ENCODE results near the gene SEMA4G. TPM values are rescaled to one million over a fixed set of nuclear protein-coding genes. Genes with fewer than 3 reads are reported as not detected.
A peak's percentile ranks its signal among the peaks of the same experiment; 100 is the strongest.

SEMA4G gene
- total and polyA plus RNA-seq, 2 of the 13 experiments (the other 11 are each of a cell fraction or from before 2014, with no cell fraction given), result 46.2 to 207 TPM

DNA sequence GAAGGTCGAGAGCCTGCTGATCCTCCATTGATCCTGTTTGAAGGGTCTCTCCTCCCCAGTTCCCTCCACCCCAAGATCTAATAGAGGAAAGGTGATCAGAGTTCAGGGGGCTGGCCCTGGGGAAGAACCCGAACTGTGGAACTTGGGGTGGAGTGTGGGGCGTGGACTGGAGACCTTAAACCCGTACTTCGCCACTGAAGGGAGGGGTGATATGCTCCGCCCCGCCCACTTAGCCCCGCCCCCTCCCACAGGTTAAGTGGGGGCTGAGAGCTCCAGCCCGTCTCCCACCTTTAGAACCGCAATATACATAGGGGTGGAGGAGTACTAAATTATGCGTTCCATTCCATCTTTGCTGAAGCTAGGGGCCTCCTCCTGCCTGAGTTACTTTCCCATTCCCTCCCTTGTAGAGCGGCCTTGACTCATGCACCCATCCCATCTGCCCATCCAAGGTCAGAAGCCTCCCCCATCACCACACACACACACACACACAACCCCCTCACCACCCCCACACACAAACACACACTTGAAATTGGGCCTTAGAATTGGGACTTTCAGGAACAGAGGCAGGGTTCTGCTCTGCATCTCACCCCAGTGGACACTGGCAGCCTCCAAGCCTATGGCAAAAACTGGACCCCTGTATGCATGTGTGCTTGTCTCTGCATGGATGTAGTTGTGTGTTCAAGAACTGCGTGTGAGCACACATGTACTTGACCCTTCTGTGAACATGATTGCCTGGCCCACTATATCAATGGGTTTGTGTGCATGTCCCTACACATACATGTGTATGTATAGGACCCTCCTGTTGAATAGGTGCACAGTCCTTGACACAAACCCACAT lies 991 bp downstream of the SEMA4G start:
- BruUV-seq (replicated peaks), result TSS peak; percentile 36
- no peaks in the 10 kb centered on the region for H4K20me1 ChIP-seq (ENCODE audit: insufficient read depth, low read length)
- peaks cover 88% of the 10 kb centered on the region for H3K4me1 ChIP-seq (ENCODE audit: insufficient read depth, low read length)
- H3K36me3 ChIP-seq (replicated peaks in 1 of 2; ENCODE audit: control insufficient read depth in 1 of 2, insufficient read depth in 2 of 2, low read length in 2 of 2), result peaks cover 13 to 31% of the 10 kb centered on the region in 2 experiments
- CTCF ChIA-PET (ENCODE audit: low intra/inter-chr PET ratio, low total read pairs), result interaction anchor here (0.9 to 1.5 kb wide), 4 partner anchors 15 to 43 kb away, joined by 3 to 5 read pairs (median 3); no protein-coding TSS in a partner anchor
- H3K27me3 ChIP-seq (ENCODE audit: control insufficient read depth in 1 of 2, insufficient read depth in 2 of 2, low read length in 2 of 2), result no peaks in the 10 kb centered on the region; a peak in 1 of 5 replicates
- intact Hi-C loops (cut with micrococcal nuclease; ENCODE audit: unreplicated experiment) (loop anchor here (2.0 kb wide), 1 partner anchor 43 kb away; no protein-coding TSS in a partner anchor), in situ Hi-C loops (cut with HindIII; ENCODE audit: extremely low pct_ligation_motif_present, low pct_unique_long_range_greater_than_20kb) (no loop called here)
- POLR2A ChIA-PET, result interaction anchor here (0.7 to 12.6 kb wide), 13 partner anchors 12 to 597 kb away, joined by 3 to 277 read pairs (median 5); partner anchors contain the start of genes KAZALD1, LZTS2, MRPL43 and TWNK
- H3K4me3 ChIP-seq (replicated peaks in 1 of 3; ENCODE audit: insufficient read depth in 1 of 3, low read depth in 2 of 3, low read length in 3 of 3), result peak overlapping the region; percentile 84 to 96 (median 94)
- peak overlapping the region; percentile 90 for H3K9ac ChIP-seq (ENCODE audit: insufficient read depth, low read depth, low read length)
- 2% methylated on average over 11 of the region's 13 CpGs for WGBS (ENCODE audit: low lambda C conversion rate)
- no peaks in the 10 kb centered on the region for H3K9me3 ChIP-seq (ENCODE audit: low read length)
- ATAC-seq, result peak; percentile 34
- H3K79me2 ChIP-seq (ENCODE audit: insufficient read depth, low read length), result peaks cover 45% of the 10 kb centered on the region
- peak; percentile 84 for DNase-seq (ENCODE audit: low spot score)
- H2AFZ ChIP-seq (ENCODE audit: low read length), result no peak overlapping the region
- peak overlapping the region; percentile 96 for H3K27ac ChIP-seq (ENCODE audit: extremely low read length, insufficient read depth, low read length)
- peak overlapping the region; percentile 98 for H3K4me2 ChIP-seq (ENCODE audit: low read depth, low read length)
- FAIRE-seq, result no peak
- peak; percentile 74 for TF ChIP-seq RXRB (CRISPR knock-in tag; IDR thresholded peaks at IDR 0.05; ENCODE audit: borderline replicate concordance)
- TF ChIP-seq, protein P1, sequence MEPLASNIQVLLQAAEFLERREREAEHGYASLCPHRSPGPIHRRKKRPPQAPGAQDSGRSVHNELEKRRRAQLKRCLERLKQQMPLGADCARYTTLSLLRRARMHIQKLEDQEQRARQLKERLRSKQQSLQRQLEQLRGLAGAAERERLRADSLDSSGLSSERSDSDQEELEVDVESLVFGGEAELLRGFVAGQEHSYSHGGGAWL (CRISPR knock-in tag; IDR thresholded peaks at IDR 0.05), result no peak
- TF ChIP-seq, protein P2, sequence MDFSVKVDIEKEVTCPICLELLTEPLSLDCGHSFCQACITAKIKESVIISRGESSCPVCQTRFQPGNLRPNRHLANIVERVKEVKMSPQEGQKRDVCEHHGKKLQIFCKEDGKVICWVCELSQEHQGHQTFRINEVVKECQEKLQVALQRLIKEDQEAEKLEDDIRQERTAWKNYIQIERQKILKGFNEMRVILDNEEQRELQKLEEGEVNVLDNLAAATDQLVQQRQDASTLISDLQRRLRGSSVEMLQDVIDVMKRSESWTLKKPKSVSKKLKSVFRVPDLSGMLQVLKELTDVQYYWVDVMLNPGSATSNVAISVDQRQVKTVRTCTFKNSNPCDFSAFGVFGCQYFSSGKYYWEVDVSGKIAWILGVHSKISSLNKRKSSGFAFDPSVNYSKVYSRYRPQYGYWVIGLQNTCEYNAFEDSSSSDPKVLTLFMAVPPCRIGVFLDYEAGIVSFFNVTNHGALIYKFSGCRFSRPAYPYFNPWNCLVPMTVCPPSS (IDR thresholded peaks at IDR 0.05), result no peak
- TF ChIP-seq ZNF577 (CRISPR knock-in tag; IDR thresholded peaks at IDR 0.05; ENCODE audit: borderline replicate concordance, low read depth), result no peak
- no peak; the same call in 1 of the 2 replicates for TF ChIP-seq REL (CRISPR knock-in tag; conservative IDR thresholded peaks at IDR 0.05)
- TF ChIP-seq, protein P3, sequence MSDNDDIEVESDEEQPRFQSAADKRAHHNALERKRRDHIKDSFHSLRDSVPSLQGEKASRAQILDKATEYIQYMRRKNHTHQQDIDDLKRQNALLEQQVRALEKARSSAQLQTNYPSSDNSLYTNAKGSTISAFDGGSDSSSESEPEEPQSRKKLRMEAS (IDR thresholded peaks at IDR 0.05), result no peak
- TF ChIP-seq, protein P4, sequence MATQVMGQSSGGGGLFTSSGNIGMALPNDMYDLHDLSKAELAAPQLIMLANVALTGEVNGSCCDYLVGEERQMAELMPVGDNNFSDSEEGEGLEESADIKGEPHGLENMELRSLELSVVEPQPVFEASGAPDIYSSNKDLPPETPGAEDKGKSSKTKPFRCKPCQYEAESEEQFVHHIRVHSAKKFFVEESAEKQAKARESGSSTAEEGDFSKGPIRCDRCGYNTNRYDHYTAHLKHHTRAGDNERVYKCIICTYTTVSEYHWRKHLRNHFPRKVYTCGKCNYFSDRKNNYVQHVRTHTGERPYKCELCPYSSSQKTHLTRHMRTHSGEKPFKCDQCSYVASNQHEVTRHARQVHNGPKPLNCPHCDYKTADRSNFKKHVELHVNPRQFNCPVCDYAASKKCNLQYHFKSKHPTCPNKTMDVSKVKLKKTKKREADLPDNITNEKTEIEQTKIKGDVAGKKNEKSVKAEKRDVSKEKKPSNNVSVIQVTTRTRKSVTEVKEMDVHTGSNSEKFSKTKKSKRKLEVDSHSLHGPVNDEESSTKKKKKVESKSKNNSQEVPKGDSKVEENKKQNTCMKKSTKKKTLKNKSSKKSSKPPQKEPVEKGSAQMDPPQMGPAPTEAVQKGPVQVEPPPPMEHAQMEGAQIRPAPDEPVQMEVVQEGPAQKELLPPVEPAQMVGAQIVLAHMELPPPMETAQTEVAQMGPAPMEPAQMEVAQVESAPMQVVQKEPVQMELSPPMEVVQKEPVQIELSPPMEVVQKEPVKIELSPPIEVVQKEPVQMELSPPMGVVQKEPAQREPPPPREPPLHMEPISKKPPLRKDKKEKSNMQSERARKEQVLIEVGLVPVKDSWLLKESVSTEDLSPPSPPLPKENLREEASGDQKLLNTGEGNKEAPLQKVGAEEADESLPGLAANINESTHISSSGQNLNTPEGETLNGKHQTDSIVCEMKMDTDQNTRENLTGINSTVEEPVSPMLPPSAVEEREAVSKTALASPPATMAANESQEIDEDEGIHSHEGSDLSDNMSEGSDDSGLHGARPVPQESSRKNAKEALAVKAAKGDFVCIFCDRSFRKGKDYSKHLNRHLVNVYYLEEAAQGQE (IDR thresholded peaks at IDR 0.05; ENCODE audit: borderline replicate concordance in 1 of 2, low read depth in 1 of 2, low read length in 2 of 2), result no peak
- TF ChIP-seq TBX3 (IDR thresholded peaks at IDR 0.05; ENCODE audit: borderline replicate concordance), result no peak
- no peak for TF ChIP-seq ZNF260 (CRISPR knock-in tag; IDR thresholded peaks at IDR 0.05; ENCODE audit: borderline replicate concordance, low read depth)
- TF ChIP-seq HNRNPK (IDR thresholded peaks at IDR 0.05; ENCODE audit: low read depth, low read length, poor library complexity, severe bottlenecking), result no peak
- no peak for TF ChIP-seq SALL2 (CRISPR knock-in tag; IDR thresholded peaks at IDR 0.05)
- TF ChIP-seq NFRKB (IDR thresholded peaks at IDR 0.05), result no peak
- no peak for TF ChIP-seq EZH2 (conservative IDR thresholded peaks at IDR 0.05; ENCODE audit: low read depth, low read length)
- TF ChIP-seq ZSCAN21 (CRISPR knock-in tag; IDR thresholded peaks at IDR 0.05; ENCODE audit: borderline replicate concordance), result no peak
- TF ChIP-seq, protein P5, sequence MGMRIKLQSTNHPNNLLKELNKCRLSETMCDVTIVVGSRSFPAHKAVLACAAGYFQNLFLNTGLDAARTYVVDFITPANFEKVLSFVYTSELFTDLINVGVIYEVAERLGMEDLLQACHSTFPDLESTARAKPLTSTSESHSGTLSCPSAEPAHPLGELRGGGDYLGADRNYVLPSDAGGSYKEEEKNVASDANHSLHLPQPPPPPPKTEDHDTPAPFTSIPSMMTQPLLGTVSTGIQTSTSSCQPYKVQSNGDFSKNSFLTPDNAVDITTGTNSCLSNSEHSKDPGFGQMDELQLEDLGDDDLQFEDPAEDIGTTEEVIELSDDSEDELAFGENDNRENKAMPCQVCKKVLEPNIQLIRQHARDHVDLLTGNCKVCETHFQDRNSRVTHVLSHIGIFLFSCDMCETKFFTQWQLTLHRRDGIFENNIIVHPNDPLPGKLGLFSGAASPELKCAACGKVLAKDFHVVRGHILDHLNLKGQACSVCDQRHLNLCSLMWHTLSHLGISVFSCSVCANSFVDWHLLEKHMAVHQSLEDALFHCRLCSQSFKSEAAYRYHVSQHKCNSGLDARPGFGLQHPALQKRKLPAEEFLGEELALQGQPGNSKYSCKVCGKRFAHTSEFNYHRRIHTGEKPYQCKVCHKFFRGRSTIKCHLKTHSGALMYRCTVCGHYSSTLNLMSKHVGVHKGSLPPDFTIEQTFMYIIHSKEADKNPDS (CRISPR knock-in tag; IDR thresholded peaks at IDR 0.05), result peak; percentile 52; the same call in 1 of the 2 replicates
